H4 (cell line): ENCODE data around the gene NPW. TPM values are rescaled to one million over a fixed set of nuclear protein-coding genes. Genes with fewer than 3 reads are reported as not detected.

Source experiments
- DNase-seq: peaks from one replicate; pipeline ENCODE4 v3.0.0-alpha.2; 2015; ENCODE audit warnings: low spot score
- total RNA-seq: library from RNA; depleted of rRNA; stranded (reverse); fragments of >200 nt; shearing (Covaris generic); gene quantifications from 2 replicates; pipeline ENCODE4 v1.2.3, GENCODE V29; 2014

NPW gene
- total RNA-seq, 1 experiment from 2014 or later = 2.7 TPM

- DNase-seq = no peak
Measured at GRCh38 chr16:2036200-2036966, 16.8 kb downstream of the NPW start.

GRCh38 chr16:2037115-2037514, 17.5 kb downstream of the NPW start:
- DNase-seq = no peak

- no peak for DNase-seq
Measured at GRCh38 chr16:2037647-2038381, 18.2 kb downstream of the NPW start.

DNA sequence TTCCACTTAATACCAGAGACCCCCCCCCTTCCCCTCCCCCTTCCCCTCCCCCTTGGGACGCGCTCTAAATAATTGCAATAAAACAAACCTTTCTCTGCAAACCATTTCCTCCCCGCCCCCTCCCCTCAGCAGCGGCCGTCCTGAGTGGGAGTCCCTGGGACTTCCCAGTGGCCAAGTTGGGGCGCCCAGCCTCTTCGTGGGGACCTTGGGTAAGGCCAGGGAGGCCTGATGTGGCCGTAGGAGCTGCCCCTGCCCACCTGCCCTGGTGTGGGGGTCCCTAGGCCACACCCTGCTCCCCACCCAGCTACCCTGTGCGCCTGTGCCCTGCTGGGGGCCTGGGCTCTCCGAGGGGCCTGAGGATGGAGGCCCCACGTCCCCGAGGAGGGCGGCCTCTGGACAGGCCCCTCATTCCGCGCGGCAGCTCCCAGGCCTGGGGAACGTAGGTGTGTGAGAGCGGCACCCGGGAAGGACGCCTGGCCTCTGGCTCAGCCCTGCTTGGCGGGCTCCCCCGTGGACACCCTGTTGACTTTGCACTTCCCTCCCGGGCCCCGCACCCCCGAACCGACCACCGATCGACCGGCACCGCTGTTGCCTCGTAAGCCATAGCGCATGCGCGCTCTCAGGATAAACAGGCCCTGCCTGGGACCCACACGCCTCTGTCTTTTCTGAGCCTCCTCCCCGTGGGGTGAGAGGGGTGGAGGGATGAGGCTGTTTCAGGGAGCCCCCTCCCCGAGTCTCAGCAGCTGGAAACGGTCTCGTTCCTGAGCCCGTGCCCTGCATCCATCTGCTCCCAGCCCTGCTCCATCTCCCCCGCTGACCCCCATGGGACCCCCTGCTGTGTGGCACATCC, 19.0 kb downstream of the NPW start:
- DNase-seq = no peak

DNA sequence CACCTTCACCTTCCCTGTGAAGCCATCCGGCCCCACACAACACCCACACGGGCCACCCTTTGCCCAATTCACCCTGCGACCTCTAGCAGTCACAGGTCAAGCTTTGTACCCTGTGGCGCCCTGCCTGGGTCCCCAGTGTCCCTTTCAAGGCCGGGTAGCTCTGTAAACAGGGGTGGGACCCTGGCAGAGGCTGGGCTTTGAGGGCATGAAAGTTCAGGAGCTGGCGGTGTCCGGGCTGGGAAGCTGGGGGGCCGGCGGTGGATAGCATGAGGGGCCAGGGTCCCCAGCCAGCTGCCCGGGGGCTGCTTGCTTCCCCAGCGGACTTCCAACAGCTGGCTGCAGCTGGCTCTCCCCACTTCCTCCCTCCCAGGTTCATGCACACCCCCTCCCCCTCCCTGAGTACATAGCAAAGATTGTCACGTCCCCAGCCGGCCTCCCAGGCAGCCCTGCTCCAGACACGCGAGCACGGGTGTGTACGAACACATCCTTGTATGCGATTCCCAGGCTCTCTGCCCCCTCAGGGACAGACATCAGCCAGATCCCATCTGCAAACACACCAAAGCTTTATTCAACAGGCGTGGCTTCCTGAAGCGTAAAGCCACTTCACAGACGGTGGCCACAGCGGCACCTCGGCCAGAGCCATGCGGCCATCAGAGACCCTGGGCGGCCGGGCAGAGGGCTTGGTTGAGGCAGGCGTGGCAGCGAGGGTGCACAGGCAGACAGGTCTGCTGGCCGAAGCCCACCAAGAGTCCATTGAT, 19.9 kb downstream of the NPW start:
- peak; percentile 90 for DNase-seq

DNA sequence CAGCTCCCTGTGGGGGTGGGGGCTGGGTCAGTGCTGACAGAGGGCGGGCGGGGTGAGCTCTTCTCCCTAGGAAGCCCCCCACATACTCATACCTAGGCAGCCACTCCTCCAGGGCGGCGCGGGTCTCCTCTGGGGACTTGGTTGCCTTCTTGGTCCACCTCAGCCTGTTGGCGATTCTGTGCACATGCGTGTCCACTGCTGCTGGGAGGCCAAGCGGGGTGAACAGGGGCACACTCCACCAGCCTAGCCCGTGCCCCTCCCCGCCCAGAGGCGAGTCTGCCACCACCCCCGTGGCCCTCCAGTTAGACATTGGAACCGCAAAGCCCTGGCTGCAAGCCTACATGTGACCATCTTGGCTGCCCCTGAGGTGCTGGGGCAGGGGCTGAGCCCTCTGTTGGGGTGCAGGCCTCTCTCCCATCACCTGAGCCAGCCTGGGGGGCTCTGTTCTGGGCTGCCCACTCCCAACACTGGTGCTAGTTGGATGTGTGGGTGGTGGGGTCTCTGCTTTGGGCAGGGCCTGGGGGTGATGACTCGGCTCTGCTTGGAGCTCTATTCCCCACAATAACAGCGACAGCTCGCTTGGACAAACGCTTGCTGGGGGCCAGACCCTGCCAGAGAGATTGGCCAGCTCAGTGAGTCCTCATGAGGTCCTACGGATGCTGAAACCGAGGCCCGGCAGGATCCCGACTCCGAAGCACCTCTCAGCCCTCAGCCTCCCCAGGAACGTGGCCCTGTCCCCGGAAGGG, 20.6 kb downstream of the NPW start:
- DNase-seq = no peak

DNA sequence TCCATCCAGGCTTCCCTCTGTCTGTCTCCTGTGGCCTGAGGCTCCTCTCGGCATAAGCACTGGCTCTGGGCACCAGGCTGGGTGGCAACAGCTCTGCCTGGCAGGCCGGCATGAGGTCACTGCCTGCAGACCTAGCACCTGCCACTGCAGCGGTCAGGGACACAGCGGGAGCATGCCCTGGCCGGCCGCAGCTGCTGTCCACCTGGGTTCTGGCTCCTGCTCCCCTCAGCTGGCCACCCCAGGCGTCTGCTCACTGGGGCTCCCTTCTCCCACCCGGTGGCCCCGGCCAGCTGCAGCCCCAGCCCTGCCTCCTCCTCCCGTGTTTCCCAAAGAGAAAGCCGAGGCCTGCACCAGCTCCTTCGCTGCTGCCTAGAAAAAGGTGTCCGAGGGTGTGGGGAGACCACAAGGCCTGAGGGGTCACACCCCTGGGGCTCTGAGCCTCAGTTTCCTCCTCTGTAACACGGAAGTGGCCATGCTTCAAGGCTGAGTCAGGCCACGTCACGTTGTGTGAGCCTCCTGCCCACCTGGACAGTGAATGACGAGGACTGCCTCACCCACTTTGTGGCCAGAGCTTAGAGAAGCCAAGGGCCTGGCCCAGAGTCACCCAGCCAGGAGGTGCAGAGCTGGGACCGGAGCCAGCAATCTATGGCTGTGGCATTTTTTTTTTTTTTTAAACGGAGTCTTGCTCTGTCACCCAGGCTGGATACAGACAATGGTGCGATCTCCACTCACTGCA, 21.4 kb downstream of the NPW start:
- DNase-seq = peak; percentile 81

DNA sequence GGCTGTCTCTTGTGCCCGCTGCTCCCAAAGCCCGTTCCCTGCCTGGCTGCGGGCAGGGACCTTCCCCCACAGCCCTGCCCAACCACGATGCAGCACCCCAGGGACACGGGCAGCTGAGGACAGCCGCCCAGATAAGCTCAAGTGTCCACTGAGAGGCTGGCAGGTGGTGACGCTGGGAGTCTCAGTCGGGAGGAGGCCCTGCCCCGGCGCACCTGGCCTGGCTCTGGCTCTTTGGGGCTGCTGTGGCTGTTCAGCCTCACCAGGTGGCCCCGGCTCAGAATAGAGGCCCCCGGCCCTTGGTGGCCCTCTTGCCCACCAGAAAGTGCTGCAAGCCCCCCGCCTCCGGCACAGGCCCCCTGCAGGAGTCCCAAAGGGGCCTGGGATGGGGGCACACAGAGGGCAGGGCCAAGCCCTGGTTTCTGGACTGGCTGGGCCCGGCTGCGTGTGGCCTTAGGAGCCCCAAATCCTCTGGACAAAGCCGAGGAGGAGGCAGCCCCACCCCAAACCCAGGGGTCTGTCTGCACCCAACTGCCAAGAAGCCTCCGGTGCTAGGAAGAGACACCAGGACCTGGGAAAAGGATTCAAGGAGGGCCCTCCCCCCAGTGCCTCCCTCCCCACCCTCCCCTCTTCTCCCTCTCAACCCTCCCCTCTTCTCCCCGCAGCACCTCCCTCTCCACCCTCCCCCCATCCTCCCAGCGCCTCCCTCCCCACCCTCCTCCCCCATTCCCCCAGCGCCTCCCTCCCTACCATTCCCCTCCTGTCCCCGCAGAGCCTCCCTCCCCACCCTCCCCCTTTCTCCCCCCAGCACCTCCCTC, 22.8 kb downstream of the NPW start:
- no peak for DNase-seq

GRCh38 chr16:2042986-2043666, 23.5 kb downstream of the NPW start:
- no peak for DNase-seq

- DNase-seq = no peak
Measured at GRCh38 chr16:2043667-2044451, 24.3 kb downstream of the NPW start.

DNA sequence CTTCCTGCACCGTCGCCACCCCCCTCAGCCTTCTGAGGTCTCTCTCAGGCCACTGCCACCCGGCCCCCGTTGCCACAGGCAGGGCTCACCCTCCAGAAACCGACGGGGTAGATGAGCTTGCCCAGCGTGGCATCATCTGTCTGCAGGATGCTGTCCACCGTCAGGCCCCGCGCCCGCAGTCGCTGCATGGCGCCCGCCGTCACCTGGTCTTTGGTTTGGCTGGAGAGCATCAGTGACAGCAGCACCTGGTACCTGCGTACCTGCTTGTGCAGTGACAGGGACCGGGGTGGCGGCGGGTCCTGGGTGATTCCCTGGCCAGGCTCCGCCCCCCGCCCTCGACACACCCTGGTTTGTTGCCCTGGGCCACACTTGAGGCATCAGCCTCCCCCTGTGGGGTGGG, 25.0 kb downstream of the NPW start:
- no peak for DNase-seq

DNA sequence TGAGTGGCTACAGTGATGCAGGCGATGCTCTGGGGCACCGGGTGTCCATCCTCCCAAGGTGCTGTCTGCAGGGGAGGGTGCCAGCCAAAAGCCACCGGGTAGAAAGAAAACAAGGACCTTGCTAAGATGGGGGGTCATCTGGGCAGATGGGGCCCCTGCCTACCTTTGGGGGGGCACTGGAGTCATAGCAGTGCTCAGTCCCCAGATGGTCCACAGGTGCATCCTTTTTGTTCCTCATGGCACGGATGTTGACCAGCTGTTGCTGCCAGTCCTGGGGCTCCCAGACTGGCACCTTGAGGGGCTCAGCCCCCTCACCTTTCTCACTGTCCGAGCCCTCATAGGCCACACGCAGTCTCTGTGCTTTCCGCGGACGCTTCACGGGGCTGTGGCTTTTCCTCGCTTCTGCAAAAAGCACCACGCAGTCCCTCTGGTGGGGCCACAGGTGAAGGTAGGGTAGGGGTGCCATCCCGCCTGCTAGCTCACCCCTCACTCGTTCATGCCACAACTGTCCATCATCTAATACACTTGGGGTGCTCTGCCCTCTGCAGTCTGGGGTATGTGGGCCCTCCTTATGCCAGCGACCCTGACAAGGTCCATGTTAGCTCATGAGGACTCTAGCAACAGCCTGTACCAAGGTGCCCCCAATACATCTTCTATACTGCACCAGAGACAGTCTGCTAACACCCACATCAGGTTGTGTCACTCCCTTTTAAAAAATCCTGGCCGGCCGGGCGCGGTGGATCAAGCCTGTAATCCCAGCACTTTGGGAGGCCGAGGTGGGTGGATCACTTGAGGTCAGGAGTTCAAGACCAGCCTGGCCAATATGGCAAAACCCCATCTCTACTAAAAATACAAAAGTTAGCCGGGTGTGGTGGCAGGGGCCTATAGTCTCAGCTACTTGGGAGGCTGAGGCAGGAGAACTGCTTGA, 26.6 kb downstream of the NPW start:
- DNase-seq = no peak

GRCh38 chr16:2046893-2047329, 27.3 kb downstream of the NPW start:
- DNase-seq = no peak

DNA sequence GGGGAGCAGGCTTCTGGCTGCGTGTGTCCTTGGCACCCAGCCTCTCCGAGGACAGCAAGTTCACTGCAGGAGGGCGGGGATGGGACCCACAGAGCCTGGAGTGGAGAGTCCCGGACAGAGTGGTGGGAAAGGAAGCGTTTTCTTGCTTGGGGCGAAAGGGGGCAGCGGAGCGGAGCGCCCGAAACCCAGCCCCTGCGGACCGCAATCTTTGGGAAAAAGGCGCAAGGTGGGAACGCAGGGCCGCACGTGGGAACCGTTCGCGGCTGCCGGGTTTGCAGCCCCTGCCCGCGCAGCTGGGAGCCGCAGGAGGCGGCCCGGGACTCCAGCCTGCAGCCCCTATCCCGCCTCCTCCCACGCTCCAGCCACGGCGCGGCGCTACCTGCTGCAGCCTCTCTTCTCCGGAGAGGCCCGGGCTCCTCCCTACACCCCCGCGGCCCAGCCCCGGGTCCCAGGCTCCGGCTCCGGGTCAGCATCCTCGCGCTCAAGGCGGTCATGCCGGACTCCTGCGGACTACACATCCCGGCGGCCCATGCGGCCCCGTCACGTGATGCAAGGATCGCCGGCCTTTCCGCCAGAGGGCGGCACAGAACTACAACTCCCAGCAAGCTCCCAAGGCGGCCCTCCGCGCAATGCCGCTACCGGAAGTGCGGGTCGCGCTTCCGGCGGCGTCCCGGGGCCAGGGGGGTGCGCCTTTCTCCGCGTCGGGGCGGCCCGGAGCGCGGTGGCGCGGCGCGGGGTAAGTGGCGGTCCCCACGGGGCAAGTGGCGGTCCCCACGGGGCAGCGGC, 27.9 kb downstream of the NPW start, which contains the start of the genes NTHL1 and TSC2:
TSS of gene NTHL1 (minus strand) at position 505 of the 786 bp plus-strand sequence. CDS start at position 494, 11 bp downstream.
TSS of gene TSC2 (plus strand) at position 656 of the 786 bp plus-strand sequence. CDS start 631 bp downstream, outside the sequence.
- DNase-seq = peak; percentile 94

GRCh38 chr16:2048116-2048543, 28.5 kb downstream of the NPW start:
- no peak for DNase-seq

DNA sequence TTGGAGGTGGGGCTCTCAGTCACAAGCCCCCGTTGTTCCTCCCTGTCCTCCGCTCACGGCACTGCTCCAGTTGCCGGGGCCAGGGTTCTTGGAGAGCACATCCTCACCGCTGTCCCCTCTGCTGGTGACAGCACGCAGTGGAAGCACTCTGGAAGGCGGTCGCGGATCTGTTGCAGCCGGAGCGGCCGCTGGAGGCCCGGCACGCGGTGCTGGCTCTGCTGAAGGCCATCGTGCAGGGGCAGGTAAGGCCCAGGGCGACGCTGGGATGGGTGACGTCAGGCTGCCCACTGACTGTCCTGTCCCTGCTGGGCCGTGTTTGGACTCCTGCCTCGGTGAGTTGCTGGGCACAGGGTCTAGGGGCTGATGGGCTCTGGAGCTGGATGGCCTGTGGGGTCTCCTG, 33.6 kb downstream of the NPW start:
- no peak for DNase-seq
